Measurements from ENCODE around the gene NLRP6.

GRCh38 chr11:244376-244775, 33.8 kb upstream of the NLRP6 start:
- no peak for TF ChIP-seq CTCF (IDR thresholded peaks at IDR 0.05; ENCODE audit: poor library complexity)
- TF ChIP-seq EZH2 (IDR thresholded peaks at IDR 0.05; ENCODE audit: borderline replicate concordance) = no peak

Measured in hepatocyte (in vitro differentiated cells).